GM18868 (cell line): ENCODE measurements around the gene F10.

Source experiments
- ATAC-seq: cut with Tn5 transposase; IDR thresholded peaks from one replicate; pipeline ENCODE4 v1.9.1; 2021; ENCODE audit warnings: mild to moderate bottlenecking, moderate library complexity; ENCODE audit not compliant: unreplicated experiment

The F10 gene

DNA sequence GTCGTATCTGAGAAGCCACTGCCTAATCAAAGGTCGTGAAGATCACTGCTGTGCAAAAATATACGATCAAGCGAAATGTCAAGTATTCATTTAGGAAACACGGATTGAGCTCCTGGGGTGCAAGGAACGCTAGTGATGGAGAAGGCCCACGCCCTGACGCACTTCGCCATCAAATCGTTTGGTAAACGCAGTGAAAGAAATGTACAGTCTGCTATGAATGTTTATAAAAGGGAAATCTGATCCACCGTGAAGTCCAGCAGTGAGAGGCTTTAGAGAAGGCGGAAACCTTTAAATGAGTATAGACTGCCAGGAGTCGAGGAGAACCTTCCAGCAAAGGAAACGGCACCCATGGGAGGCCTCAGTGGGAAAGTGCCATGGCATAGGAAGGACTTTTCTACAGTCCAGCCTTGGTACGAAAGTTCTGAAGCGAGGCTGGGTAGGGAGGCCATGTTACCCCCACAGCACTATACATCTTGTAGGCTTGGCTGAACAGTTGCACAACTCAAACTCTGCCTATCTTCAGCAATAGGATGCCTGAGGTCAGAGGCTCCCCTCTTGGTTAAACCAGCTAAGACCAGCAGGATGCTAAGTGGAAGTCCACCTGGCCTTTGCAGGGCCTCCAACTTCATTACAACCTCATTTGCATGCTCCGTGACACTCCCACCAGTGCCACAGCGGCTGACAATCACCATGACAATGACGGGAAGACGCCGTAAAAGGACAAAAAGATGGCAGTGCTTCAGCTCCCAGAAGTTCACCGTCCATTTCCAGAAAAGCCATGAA is 65.5 kb downstream of the F10 start:
- ATAC-seq = no peak

DNA sequence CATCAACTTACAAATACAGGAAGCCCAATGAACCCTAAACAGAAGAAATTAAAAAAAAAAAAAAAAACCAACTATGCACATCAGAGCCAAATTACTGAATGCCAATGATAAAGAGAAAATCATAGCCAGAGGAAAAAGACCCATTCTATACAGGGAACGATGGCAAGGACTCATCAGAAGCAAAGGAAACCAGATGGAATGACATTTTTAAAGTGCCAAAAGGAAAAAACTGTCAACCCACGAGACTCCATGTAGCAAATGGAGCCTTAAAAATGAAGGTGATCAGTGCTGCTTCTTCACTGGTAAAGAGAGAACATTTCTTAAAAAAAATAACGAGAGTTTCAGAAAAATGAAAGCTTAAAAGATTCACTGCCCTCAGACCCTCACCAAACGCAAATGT is 67.6 kb downstream of the F10 start:
- ATAC-seq = no peak

DNA sequence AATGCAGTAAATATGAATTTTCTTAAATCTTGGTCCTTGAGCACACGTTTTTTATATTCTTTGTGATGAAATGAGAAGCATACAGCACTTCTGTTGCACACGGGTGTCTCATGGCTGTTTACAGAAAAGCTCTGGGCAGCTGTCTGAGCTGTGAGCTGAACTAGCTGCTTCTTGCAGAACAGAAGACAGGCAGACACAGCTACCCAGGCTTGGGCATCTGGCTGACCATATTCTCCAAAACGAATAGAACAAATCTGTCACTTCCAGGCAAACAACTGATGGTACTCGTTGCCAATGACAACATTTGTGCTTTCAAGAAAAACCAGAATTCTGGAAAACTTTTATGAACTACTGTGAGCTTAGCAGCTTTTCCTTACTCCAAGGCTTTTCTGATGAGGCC is 69.7 kb downstream of the F10 start:
- ATAC-seq = no peak

DNA sequence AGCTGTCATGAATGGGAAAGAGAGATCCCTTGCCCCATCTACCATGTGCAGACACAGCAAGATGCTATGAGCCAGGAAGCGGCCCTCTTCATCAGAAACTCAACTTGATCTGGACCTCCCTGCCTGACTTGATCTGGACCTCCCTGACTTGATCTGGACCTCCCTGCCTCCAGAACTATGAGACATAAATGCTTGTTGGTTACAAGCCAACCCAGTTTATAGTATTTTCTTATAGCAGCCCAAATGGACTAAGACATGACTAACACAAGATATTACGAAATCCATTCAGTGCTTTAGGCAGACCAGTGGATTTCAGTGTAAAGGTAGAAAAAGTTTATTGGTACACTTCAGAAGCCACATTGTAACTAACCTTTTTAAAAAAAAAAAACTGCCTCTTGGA is 70.3 kb downstream of the F10 start:
- ATAC-seq = no peak

DNA sequence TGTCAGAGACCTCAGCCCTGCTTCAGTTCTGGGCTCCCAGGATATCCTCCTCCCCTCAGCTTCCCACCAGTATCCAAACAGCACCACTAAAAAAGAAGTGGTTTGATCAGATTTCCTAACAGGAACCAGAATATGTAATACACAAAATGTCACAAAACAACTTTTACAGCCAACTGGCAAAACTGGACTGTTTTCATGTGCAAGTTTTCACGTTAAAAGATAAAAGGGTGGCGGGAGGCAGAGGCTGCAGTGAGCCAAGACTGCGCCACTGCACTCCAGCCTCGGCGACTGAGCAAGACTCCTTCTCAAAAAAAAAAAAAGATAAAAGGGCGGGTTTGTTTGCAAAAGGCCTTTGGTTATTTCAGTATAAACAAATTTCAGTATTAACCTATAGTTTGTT is 72.8 kb downstream of the F10 start:
- ATAC-seq = no peak

DNA sequence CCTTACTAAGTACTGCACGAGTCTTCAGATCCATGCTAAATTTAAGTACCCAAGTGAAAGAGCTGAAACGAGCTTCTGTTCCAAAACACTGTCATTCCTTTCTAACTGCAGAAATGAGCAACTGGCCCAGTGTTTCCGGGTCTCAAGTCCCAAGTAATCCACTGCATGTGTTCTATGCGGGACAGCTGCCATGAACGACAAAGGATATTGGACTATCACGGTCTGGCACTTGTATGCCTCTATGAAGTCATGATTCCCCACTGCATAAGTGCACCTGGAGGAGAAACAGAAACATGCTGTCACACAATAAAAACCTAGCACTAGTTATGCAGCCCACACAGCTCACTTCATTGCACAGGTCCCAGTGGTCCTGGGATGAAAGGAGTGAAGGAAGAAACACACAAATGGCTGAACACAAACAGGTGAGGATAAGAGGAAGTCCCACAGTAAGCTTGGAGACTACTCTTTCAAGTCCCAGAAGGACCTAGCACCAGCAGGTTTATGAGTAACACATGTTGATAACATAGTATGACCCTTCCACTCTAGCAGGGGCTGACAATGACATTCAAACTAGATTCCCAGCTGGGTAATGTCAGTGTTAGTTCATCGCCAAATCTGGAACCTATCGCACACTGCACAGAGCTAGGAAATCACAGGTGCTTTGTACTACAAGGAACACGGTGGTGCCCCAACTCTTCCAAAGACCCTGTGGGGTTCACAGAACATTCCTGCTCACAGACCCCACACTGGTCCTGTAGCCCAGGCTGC is 74.6 kb downstream of the F10 start:
- ATAC-seq = no peak
